Gastrocnemius medialis (tissue), 4 donors: ENCODE results near the gene PILRB. TPM values are rescaled to one million over a fixed set of nuclear protein-coding genes. Genes with fewer than 3 reads are reported as not detected.
"Not testable (repeated sequence)": the region's sequence is repeated elsewhere in the genome, so short reads cannot be mapped to it uniquely, and the experiment has no call there.

ENCODE experiments used
- ATAC-seq, 2 donors: fragments of 150-250 bp; one replicate each; pipeline ENCODE4 v1.9.1; 2016
- DNase-seq, 2 donors: peaks; one replicate each; pipeline ENCODE4 v3.0.0-alpha.2; 2019
- H3K27ac ChIP-seq, 4 donors: fragments of 200-600 bp; sonication (generic); 1 replicate in 1 of 4; 2 replicates in 3 of 4; pipeline ENCODE4 v1.5.1; 2016 to 2018; ENCODE audit warnings: mild to moderate bottlenecking in 2 of 4, moderate library complexity in 1 of 4
- H3K27me3 ChIP-seq, 3 donors: fragments of 200-600 bp; sonication (generic) in 2 of 3; 1 replicate in 1 of 3; 2 replicates in 2 of 3; pipeline versions ENCODE4 v1.5.1 to v1.6.0; 2016 to 2019; ENCODE audit warnings: mild to moderate bottlenecking in 1 of 3, moderate library complexity in 1 of 3
- H3K36me3 ChIP-seq, 2 donors: fragments of 200-600 bp; sonication (generic) in 1 of 2; one replicate each; pipeline ENCODE4 v1.5.1; 2017 to 2018
- H3K4me1 ChIP-seq, 2 donors: fragments of 200-600 bp; sonication (generic) in 1 of 2; one replicate each; pipeline ENCODE4 v1.5.1; 2016 to 2017; ENCODE audit warnings: mild to moderate bottlenecking in 2 of 2
- H3K4me3 ChIP-seq, 4 donors: fragments of 200-600 bp; sonication (generic) in 3 of 4; 1 replicate in 1 of 4; 2 replicates in 3 of 4; pipeline ENCODE4 v1.5.1; 2016 to 2019; ENCODE audit warnings: mild to moderate bottlenecking in 2 of 4
- H3K9me3 ChIP-seq, 3 donors: fragments of 200-600 bp; sonication (generic) in 2 of 3; 1 replicate in 1 of 3; 2 replicates in 2 of 3; pipeline ENCODE4 v1.5.1; 2016 to 2019
- CTCF ChIP-seq, 5 experiments: fragments of 450-650 bp in 3 of 5; fragments of 200-600 bp in 2 of 5; sonication (generic) in 2 of 5; IDR thresholded peaks in 4 of 5; conservative IDR thresholded peaks in 1 of 5; 1 replicate in 4 of 5; 2 replicates in 1 of 5; pipeline ENCODE4 v1.5.1; 2016 to 2019; ENCODE audit warnings: antibody characterized with exemption in 5 of 5, mild to moderate bottlenecking in 3 of 5, moderate library complexity in 3 of 5
- POLR2A ChIP-seq, 2 donors: fragments of 450-650 bp; IDR thresholded peaks; one replicate each; pipeline ENCODE4 v1.6.1; 2017; ENCODE audit warnings: antibody characterized with exemption in 2 of 2, mild to moderate bottlenecking in 2 of 2, moderate library complexity in 2 of 2
- in situ Hi-C, 4 donors: fragments of 200-750 bp; cut with MboI; loops; one replicate each; pipeline versions ENCODE4 v1.15.0 to v1.8.0; 2017; ENCODE audit warnings: low sequenced_read_pairs in 4 of 4
- intact Hi-C: fragments of 100-400 bp; cut with DNase I; formaldehyde crosslinking; loops from one replicate; pipeline ENCODE4 v1.15.1; 2023; ENCODE audit warnings: low total_unique reads
- total RNA-seq, 4 donors: library from RNA; depleted of rRNA; stranded (reverse); fragments of >200 nt; gene quantifications; one replicate each; pipeline versions ENCODE4 v1.1.0 to v1.2.3, GENCODE V29; 2016

Gene PILRB
- total RNA-seq, 4 donors from 2014 or later: 11.8 to 32.4 (median 20.8) TPM

GRCh38 chr7:100344560-100345287, 13.2 kb upstream of the PILRB start:
- H3K4me3 ChIP-seq, H3K9me3 ChIP-seq, H3K27me3 ChIP-seq: not testable (repeated sequence)
- intact Hi-C loops (loop anchor here (10.0 kb wide), 2 partner anchors 70 to 130 kb away; partner anchors contain the start of gene PVRIG), in situ Hi-C loops (loop anchor here in 2 of 4 donors (25.0 kb wide), 2 partner anchors 182 to 207 kb away; partner anchors contain the start of genes GAL3ST4 (in 1 of the 2), LAMTOR4 (in 1 of the 2), MBLAC1 (in 1 of the 2) and TRAPPC14 (in 1 of the 2))
- Histone ChIP-seq H3K4me1 (peaks cover 32 to 39% of the 10 kb centered on the region in 2 donors), H3K36me3 (peaks cover 0 to 45% of the 10 kb centered on the region in 2 donors), H3K27ac (peak overlapping the region; percentile 83 to 90 (median 87))
- TF ChIP-seq CTCF (IDR thresholded peaks at IDR 0.05 in 4 of 5, conservative IDR thresholded peaks at IDR 0.05 in 1 of 5) (peak; percentile 14 to 44 (median 39)), POLR2A (IDR thresholded peaks at IDR 0.05) (peak in 1 of 2 donors; percentile 67)
- ATAC-seq (peak; percentile 52 to 71), DNase-seq (peak; percentile 48 to 65)

- Histone ChIP-seq H3K4me1 (peaks cover 32 to 39% of the 10 kb centered on the region in 2 donors), H3K27ac (peak overlapping the region; percentile 83 to 90 (median 87)), H3K36me3 (peaks cover 0 to 50% of the 10 kb centered on the region in 2 donors)
- not testable (repeated sequence) for H3K27me3 ChIP-seq, H3K4me3 ChIP-seq, H3K9me3 ChIP-seq
- intact Hi-C loops: loop anchor here (10.0 kb wide), 2 partner anchors 70 to 130 kb away; partner anchors contain the start of gene PVRIG
- peak in 4 of 5 experiments; percentile 18 to 61 (median 39) for TF ChIP-seq CTCF (IDR thresholded peaks at IDR 0.05 in 4 of 5, conservative IDR thresholded peaks at IDR 0.05 in 1 of 5)
- ATAC-seq: peak; percentile 38 to 50
- in situ Hi-C loops: loop anchor here in 2 of 4 donors (25.0 kb wide), 2 partner anchors 183 to 208 kb away; partner anchors contain the start of genes GAL3ST4 (in 1 of the 2), LAMTOR4 (in 1 of the 2), MBLAC1 (in 1 of the 2) and TRAPPC14 (in 1 of the 2)
- DNase-seq: peak; percentile 64 to 86
Measured at GRCh38 chr7:100345288-100345672, 12.6 kb upstream of the PILRB start.

- no peak for TF ChIP-seq CTCF (IDR thresholded peaks at IDR 0.05 in 4 of 5, conservative IDR thresholded peaks at IDR 0.05 in 1 of 5)
- no peak for TF ChIP-seq POLR2A (IDR thresholded peaks at IDR 0.05)
- Histone ChIP-seq H3K27me3 (no peaks in the 10 kb centered on the region), H3K27ac (peak overlapping the region; percentile 42 to 84 (median 69)), H3K9me3 (no peaks in the 10 kb centered on the region), H3K36me3 (peaks cover 0 to 57% of the 10 kb centered on the region in 2 donors), H3K4me3 (no peak overlapping the region), H3K4me1 (peaks cover 30 to 39% of the 10 kb centered on the region in 2 donors)
- DNase-seq (no peak), ATAC-seq (no peak)
- intact Hi-C loops (loop anchor here (10.0 kb wide), 2 partner anchors 72 to 132 kb away; partner anchors contain the start of gene PVRIG), in situ Hi-C loops (loop anchor here in 2 of 4 donors (25.0 kb wide), 2 partner anchors 185 to 210 kb away; partner anchors contain the start of genes GAL3ST4 (in 1 of the 2), LAMTOR4 (in 1 of the 2), MBLAC1 (in 1 of the 2) and TRAPPC14 (in 1 of the 2))
Measured at GRCh38 chr7:100346921-100347320, 11.0 kb upstream of the PILRB start.

- peak in 1 of 2 donors; percentile 15 for ATAC-seq
- peak overlapping the region; percentile 27 to 84 (median 69) for H3K27ac ChIP-seq
- no peak for DNase-seq
- no peaks in the 10 kb centered on the region for H3K9me3 ChIP-seq
- no peak overlapping the region for H3K4me3 ChIP-seq
- in situ Hi-C loops: loop anchor here in 2 of 4 donors (25.0 kb wide), 2 partner anchors 187 to 212 kb away; partner anchors contain the start of genes GAL3ST4 (in 1 of the 2), LAMTOR4 (in 1 of the 2), MBLAC1 (in 1 of the 2) and TRAPPC14 (in 1 of the 2)
- H3K36me3 ChIP-seq: peaks cover 0 to 76% of the 10 kb centered on the region in 2 donors
- intact Hi-C loops: loop anchor here (10.0 kb wide), 2 partner anchors 74 to 134 kb away; partner anchors contain the start of gene PVRIG
- peaks cover 12 to 21% of the 10 kb centered on the region in 2 donors for H3K4me1 ChIP-seq
- TF ChIP-seq CTCF (IDR thresholded peaks at IDR 0.05 in 4 of 5, conservative IDR thresholded peaks at IDR 0.05 in 1 of 5) (no peak), POLR2A (IDR thresholded peaks at IDR 0.05) (no peak)
- no peaks in the 10 kb centered on the region for H3K27me3 ChIP-seq
Measured at GRCh38 chr7:100348805-100349204, 9.1 kb upstream of the PILRB start.
